HL-60 (cell line): Measurements from ENCODE around the gene FUNDC2.
A peak's percentile ranks its signal among the peaks of the same experiment; 100 is the strongest.

Experiments
- DNase-seq, 2 experiments: peaks; one replicate each; pipeline ENCODE4 v3.0.0-alpha.2; 2010 to 2020; ENCODE audit warnings: low read depth in 1 of 2, low spot score in 1 of 2
- H3K27ac ChIP-seq: fragments of 250-450 bp; sonication (Bioruptor Pico); replicated peaks from 2 replicates; pipeline ENCODE4 v1.5.1; 2020; ENCODE audit warnings: mild to moderate bottlenecking, moderate library complexity
- H3K27me3 ChIP-seq: fragments of 250-450 bp; sonication (Bioruptor Pico); 2 replicates; pipeline ENCODE4 v1.5.1; 2021; ENCODE audit warnings: mild to moderate bottlenecking, moderate library complexity; ENCODE audit not compliant: insufficient read depth, poor library complexity, severe bottlenecking
- H3K4me3 ChIP-seq: replicated peaks from 2 replicates; pipeline ENCODE4 v1.5.1; 2011; ENCODE audit warnings: mild to moderate bottlenecking, control low read depth, low read length; ENCODE audit not compliant: insufficient read depth
- GABPA ChIP-seq: IDR thresholded peaks from 2 replicates; pipeline ENCODE4 v1.6.1; 2012; ENCODE audit warnings: low read depth
- POLR2AphosphoS5 ChIP-seq: IDR thresholded peaks from 2 replicates; pipeline ENCODE4 v1.6.1; 2012; ENCODE audit warnings: low read depth
- SPI1 ChIP-seq: IDR thresholded peaks from 2 replicates; pipeline ENCODE4 v1.6.1; 2012; ENCODE audit warnings: low read depth, mild to moderate bottlenecking, borderline replicate concordance
- TF ChIP-seq, protein P1 (sequence below): IDR thresholded peaks from one replicate; pipeline ENCODE4 v1.5.1; 2011; ENCODE audit warnings: low read length, control low read depth, inconsistent platforms; ENCODE audit not compliant: insufficient read depth
- TF ChIP-seq, protein P2 (sequence below): IDR thresholded peaks from 2 replicates; pipeline ENCODE4 v1.6.1; 2012; ENCODE audit warnings: low read depth; ENCODE audit not compliant: insufficient replicate concordance

FUNDC2 gene

DNA sequence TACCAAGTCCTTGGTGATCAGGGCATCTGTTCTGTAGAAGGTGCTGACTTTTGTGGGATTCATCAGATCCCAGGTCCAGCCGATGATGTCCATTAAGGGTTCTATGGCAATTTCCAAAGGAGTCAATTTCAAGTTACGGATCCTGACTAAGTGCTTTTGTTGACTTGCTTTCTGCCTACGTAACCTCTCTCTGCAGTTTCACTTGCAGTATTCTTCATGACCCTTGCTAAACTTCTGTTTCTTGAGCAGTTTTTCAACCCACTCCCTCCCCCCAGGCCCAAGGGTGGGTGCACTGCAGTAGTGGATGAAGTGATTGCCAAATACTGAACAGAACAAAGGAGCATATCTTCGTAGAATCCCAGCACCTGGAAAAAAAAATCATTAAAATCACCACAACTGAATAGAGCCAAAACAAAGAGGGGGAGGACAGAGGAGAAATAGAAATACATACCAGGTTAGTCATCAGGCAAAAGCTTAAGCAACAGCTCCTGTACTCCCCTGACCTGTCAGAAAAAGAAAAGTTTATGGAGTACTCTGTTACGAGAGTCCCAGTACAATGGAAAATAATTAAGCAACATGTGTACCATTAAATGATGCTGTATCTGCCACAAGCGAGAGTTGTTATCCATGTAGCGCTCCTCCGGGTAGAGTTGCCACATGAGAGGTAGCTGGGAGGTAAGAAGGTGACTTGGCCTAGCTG, 38.5 kb downstream of the FUNDC2 start:
- Histone ChIP-seq H3K27ac (no peak overlapping the region), H3K4me3 (no peak overlapping the region), H3K27me3 (no peaks in the 10 kb centered on the region)
- TF ChIP-seq POLR2AphosphoS5 (no peak), GABPA (no peak), SPI1 (no peak)
- TF ChIP-seq, protein P1, sequence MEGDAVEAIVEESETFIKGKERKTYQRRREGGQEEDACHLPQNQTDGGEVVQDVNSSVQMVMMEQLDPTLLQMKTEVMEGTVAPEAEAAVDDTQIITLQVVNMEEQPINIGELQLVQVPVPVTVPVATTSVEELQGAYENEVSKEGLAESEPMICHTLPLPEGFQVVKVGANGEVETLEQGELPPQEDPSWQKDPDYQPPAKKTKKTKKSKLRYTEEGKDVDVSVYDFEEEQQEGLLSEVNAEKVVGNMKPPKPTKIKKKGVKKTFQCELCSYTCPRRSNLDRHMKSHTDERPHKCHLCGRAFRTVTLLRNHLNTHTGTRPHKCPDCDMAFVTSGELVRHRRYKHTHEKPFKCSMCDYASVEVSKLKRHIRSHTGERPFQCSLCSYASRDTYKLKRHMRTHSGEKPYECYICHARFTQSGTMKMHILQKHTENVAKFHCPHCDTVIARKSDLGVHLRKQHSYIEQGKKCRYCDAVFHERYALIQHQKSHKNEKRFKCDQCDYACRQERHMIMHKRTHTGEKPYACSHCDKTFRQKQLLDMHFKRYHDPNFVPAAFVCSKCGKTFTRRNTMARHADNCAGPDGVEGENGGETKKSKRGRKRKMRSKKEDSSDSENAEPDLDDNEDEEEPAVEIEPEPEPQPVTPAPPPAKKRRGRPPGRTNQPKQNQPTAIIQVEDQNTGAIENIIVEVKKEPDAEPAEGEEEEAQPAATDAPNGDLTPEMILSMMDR = no peak
- TF ChIP-seq, protein P2, sequence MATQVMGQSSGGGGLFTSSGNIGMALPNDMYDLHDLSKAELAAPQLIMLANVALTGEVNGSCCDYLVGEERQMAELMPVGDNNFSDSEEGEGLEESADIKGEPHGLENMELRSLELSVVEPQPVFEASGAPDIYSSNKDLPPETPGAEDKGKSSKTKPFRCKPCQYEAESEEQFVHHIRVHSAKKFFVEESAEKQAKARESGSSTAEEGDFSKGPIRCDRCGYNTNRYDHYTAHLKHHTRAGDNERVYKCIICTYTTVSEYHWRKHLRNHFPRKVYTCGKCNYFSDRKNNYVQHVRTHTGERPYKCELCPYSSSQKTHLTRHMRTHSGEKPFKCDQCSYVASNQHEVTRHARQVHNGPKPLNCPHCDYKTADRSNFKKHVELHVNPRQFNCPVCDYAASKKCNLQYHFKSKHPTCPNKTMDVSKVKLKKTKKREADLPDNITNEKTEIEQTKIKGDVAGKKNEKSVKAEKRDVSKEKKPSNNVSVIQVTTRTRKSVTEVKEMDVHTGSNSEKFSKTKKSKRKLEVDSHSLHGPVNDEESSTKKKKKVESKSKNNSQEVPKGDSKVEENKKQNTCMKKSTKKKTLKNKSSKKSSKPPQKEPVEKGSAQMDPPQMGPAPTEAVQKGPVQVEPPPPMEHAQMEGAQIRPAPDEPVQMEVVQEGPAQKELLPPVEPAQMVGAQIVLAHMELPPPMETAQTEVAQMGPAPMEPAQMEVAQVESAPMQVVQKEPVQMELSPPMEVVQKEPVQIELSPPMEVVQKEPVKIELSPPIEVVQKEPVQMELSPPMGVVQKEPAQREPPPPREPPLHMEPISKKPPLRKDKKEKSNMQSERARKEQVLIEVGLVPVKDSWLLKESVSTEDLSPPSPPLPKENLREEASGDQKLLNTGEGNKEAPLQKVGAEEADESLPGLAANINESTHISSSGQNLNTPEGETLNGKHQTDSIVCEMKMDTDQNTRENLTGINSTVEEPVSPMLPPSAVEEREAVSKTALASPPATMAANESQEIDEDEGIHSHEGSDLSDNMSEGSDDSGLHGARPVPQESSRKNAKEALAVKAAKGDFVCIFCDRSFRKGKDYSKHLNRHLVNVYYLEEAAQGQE = no peak
- no peak for DNase-seq

DNA sequence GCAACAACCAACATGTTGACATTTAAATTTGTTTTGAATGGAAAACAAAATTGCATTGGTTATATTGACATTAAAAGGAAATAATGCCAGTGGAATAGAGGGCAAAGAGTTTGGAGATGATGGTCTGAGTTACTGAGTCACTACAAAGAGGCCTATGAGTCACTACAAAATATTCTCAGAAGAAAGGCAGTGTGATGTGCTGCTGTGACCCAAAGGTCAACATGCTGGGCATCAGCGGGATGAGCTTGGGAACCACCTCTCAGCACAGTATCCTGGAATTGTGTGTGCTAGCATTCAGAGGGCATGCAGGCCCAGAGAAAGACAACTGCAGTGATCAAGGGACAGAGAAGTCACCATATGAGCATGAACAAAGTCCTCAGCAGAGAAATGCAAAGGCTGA, 41.5 kb downstream of the FUNDC2 start:
- Histone ChIP-seq H3K27me3 (no peaks in the 10 kb centered on the region), H3K4me3 (no peak overlapping the region), H3K27ac (no peak overlapping the region)
- DNase-seq = no peak
- TF ChIP-seq, protein P2 = no peak
- TF ChIP-seq POLR2AphosphoS5 = no peak
- TF ChIP-seq, protein P1 = no peak
- no peak for TF ChIP-seq GABPA
- TF ChIP-seq SPI1 = no peak

DNA sequence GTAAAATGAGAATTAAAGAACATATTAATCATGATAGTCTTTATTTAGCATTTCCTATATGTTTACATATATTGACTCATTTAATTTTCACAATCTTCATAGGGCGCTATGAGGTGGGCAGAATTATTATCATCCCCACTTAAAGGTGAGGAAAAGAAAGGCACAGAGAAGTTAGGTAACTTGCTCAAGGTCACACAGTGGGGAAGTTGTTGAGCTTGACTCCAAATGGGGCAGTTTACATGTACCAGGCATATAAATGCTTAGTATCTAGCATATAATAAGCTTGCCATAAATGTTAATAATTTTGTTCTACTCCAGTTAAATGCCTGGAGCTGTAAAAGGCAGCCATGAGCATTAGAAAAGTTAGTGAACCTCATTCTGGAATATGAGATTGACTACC, 42.8 kb downstream of the FUNDC2 start:
- no peak for DNase-seq
- TF ChIP-seq, protein P2 = no peak
- TF ChIP-seq, protein P1 = no peak
- TF ChIP-seq POLR2AphosphoS5 (no peak), SPI1 (no peak), GABPA (no peak)
- H3K27ac ChIP-seq = 0 out of 2 replicates have a peak overlapping the region, but pooled peaks have one; percentile 84
- peak overlapping the region; percentile 58 for H3K4me3 ChIP-seq
- H3K27me3 ChIP-seq = no peaks in the 10 kb centered on the region
